Coronary artery (tissue), 2 donors: ENCODE results near the gene FAM168A.

ENCODE experiments used
- DNase-seq: peaks from one replicate; pipeline ENCODE4 v3.0.0-alpha.2; 2017; ENCODE audit warnings: low spot score
- H3K27ac ChIP-seq, 2 donors: fragments of 200-600 bp; sonication (generic); one replicate each; pipeline ENCODE4 v1.5.1; 2016 to 2019
- H3K4me3 ChIP-seq: fragments of 200-600 bp; sonication (generic); 2 replicates; pipeline ENCODE4 v1.5.1; 2016; ENCODE audit warnings: mild to moderate bottlenecking, moderate library complexity
- TF ChIP-seq, protein P1 (sequence below): fragments of 200-600 bp; sonication (generic); IDR thresholded peaks from one replicate; pipeline ENCODE4 v1.5.1; 2019; ENCODE audit warnings: antibody characterized with exemption

The FAM168A gene

DNA sequence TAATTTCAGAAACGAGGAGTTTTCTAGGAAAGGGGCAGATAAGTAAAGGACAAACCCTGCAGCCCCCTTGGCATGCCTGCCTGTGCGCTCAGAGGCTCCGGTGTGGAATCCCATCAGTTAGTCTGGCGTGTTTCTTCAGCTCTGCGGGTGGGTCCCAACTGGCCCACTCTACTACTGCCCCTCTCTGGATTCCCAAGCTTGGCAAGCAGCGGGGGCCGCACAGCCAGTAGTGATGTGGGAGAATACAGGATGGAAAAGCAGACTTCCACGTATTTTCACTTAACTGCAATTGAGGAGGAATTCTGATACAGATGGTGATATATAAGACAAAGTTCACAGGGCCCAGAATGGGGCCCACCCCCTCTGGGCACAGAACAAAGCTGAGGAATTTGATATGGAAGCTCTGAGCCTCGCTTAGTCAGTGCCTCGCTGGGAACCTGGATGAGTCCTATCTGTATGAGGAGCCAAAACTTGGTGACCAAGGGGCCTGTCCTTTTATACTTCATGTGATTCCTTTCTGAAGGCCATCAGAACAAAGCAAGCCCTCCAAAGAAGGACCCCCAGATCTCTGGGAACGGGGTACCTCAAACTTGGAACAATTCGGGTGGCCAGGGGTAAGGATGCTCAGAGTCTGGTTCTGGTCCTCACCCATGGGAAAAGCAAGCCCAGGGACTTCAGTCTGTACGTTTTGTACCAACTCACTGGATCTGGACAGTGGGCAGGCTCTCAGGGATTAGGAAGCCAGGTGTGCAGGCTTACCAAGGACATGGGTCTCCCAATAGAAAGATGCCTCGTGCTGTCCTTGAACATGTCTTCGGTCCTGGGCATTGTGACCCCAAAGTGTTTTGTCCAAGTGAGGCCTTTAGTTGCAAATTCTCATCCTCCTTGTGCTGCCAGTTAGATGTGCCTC is 195.7 kb downstream of the FAM168A start:
- DNase-seq = no peak
- TF ChIP-seq, protein P1, sequence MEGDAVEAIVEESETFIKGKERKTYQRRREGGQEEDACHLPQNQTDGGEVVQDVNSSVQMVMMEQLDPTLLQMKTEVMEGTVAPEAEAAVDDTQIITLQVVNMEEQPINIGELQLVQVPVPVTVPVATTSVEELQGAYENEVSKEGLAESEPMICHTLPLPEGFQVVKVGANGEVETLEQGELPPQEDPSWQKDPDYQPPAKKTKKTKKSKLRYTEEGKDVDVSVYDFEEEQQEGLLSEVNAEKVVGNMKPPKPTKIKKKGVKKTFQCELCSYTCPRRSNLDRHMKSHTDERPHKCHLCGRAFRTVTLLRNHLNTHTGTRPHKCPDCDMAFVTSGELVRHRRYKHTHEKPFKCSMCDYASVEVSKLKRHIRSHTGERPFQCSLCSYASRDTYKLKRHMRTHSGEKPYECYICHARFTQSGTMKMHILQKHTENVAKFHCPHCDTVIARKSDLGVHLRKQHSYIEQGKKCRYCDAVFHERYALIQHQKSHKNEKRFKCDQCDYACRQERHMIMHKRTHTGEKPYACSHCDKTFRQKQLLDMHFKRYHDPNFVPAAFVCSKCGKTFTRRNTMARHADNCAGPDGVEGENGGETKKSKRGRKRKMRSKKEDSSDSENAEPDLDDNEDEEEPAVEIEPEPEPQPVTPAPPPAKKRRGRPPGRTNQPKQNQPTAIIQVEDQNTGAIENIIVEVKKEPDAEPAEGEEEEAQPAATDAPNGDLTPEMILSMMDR = no peak
- Histone ChIP-seq H3K27ac (no peak overlapping the region), H3K4me3 (no peak overlapping the region)

DNA sequence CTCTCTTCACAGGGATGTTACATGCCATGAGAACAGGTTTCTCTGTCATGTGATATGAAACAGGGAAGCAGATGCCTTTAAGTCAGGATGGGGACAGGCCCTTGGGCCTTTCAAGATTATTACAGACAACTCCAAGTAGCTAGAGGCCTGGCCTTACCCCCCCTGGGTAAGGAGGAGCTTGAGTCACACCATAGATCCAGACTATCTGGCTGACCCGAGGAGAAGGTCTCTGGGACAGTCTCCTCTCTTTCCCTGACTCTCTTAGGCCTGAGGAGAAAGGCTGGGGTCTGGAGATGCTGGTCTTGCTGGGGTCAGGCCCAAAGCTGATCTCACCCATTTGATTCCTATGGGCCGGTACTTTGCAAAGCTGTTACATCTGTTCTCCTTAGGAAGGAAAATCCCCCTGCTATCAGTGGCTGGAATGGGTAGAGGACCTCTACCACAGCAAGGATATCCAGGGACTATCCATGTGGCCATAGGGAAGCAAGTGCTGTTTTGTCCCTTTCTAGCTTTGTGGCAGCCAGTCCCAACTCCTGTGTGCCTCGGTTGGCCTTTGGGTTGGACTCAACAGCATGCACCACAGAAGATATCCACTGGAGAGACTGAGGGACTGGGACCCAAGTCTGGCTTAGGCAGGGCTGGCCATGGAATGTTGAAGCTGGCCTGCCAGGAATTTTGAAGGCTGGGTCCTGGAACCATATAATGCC is 196.5 kb downstream of the FAM168A start:
- Histone ChIP-seq H3K27ac (no peak overlapping the region), H3K4me3 (no peak overlapping the region)
- TF ChIP-seq, protein P1 = no peak
- DNase-seq = no peak

DNA sequence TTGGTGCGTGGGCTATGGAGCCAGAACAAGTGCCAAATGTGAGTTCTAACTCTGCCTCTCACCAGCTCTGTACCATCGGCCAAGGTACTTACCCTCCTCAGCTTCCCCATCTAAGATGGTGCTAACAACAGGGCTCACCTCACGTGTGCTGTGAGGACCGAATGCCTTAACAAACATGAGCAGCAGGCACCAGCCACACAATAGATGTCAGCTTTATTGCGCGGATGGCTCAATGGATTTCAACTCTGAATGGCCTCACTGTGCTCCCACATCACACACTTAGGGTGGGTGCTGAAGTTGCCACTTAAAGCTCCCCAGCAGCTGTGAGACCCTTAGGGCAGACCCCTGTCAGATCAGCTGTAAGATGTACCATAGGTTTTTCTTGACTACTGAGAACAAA is 197.6 kb downstream of the FAM168A start:
- Histone ChIP-seq H3K27ac (no peak overlapping the region), H3K4me3 (no peak overlapping the region)
- TF ChIP-seq, protein P1 = no peak
- DNase-seq = no peak

DNA sequence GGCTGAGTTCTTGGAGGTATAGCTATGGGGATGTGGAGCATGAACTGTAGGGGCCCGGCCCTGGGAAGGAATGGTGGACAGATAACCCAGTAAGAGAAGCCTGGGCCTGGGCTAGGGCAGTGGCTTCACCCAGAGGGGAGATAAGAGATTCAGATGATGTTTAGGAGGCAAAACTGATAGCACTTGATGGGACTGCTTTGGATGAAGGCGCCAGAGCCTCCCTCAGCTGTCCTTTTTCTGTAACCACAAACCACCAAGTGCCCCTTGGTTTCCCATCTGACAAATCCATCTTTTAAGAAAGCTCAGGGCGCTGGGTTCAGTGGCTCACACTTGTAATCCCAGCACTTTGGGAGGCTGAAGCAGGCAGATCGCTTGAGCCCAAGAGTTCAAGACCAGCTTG is 198.3 kb downstream of the FAM168A start:
- TF ChIP-seq, protein P1 = no peak
- peak; percentile 64 for DNase-seq
- Histone ChIP-seq H3K27ac (no peak overlapping the region), H3K4me3 (no peak overlapping the region)

DNA sequence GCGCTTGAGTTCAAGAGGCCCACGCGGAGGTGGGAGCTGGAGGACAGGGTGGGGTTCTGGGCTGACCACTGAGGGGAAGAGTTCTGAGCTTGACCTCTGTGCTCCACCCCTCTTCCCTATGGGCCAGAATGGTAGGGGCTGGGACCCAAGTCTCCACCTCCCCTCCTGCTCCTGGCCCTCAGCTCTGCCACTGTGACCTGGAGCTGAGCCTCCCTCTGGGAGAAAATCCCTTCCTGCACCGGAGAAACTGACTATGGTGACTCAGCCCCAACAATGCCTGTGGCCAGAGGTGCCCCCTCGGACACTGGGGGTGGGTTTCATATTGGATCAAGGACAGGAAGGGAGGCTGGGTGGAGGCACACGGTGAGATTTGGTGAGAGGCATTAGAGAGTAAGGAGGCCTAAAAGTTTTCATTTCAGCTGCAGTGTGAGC is 198.7 kb downstream of the FAM168A start:
- no peak overlapping the region for H3K27ac ChIP-seq
- H3K4me3 ChIP-seq = no peak overlapping the region
- peak; percentile 73 for DNase-seq
- TF ChIP-seq, protein P1 = no peak

DNA sequence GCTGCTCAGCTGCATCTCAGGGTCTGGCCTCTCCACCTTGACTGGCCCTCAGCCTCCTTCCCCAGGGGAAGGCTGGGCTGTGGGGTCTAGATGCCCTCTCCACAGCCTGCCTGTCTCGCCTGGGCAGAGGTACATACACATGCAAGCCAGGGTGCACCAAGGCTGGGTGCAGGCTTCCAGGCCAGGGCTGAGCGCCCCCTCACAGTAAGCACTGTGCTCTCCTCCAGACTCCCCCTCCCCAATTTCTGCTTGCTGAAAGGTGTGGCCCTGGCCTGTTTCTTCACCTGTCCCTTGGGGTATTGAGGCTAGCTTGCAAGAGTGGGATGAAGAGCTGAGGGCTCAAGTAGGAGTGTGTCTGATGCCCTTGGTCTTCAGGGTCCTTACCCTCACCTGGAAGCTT is 199.2 kb downstream of the FAM168A start:
- no peak overlapping the region for H3K27ac ChIP-seq

More for the DNA sequence above, 199.2 kb downstream of the FAM168A start:
- DNase-seq = peak; percentile 68
- H3K4me3 ChIP-seq = no peak overlapping the region
- TF ChIP-seq, protein P1 = no peak
